HEK293 (cell line): Measurements from ENCODE around the gene RCC1.

ENCODE experiments used
- PRDM10 ChIP-seq: fragments of 450-650 bp; formaldehyde crosslinking; IDR thresholded peaks from 2 replicates; pipeline ENCODE4 v1.5.1; 2016; ENCODE audit warnings: missing biosample characterization, missing genetic modification characterization
- SP3 ChIP-seq: fragments of 450-650 bp; formaldehyde crosslinking; IDR thresholded peaks from 2 replicates; pipeline ENCODE4 v1.5.1; 2016; ENCODE audit warnings: missing biosample characterization, missing genetic modification characterization
- TSHZ1 ChIP-seq: fragments of 450-650 bp; formaldehyde crosslinking; IDR thresholded peaks from 2 replicates; pipeline ENCODE4 v1.5.1; 2016; ENCODE audit warnings: missing biosample characterization, missing genetic modification characterization, borderline replicate concordance
- ZBTB10 ChIP-seq: fragments of 450-650 bp; formaldehyde crosslinking; IDR thresholded peaks from 2 replicates; pipeline ENCODE4 v1.5.1; 2016; ENCODE audit warnings: missing biosample characterization, missing genetic modification characterization
- ZEB2 ChIP-seq: fragments of 450-650 bp; formaldehyde crosslinking; IDR thresholded peaks from 2 replicates; pipeline ENCODE4 v1.5.1; 2016; ENCODE audit warnings: missing biosample characterization, missing genetic modification characterization
- ZFP69B ChIP-seq: fragments of 450-650 bp; formaldehyde crosslinking; IDR thresholded peaks from 2 replicates; pipeline ENCODE4 v1.5.1; 2016; ENCODE audit warnings: missing biosample characterization, missing genetic modification characterization
- ZNF18 ChIP-seq: fragments of 450-650 bp; formaldehyde crosslinking; IDR thresholded peaks from 2 replicates; pipeline ENCODE4 v1.5.1; 2016; ENCODE audit warnings: missing biosample characterization, missing genetic modification characterization
- ZNF350 ChIP-seq: fragments of 450-650 bp; formaldehyde crosslinking; IDR thresholded peaks from 2 replicates; pipeline ENCODE4 v1.5.0; 2017; ENCODE audit warnings: missing biosample characterization, mild to moderate bottlenecking, missing genetic modification characterization
- ZNF366 ChIP-seq: fragments of 450-650 bp; formaldehyde crosslinking; conservative IDR thresholded peaks from 2 replicates; pipeline ENCODE4 v1.5.1; 2016; ENCODE audit warnings: missing biosample characterization, missing genetic modification characterization
- ZNF394 ChIP-seq: fragments of 450-650 bp; formaldehyde crosslinking; IDR thresholded peaks from 2 replicates; pipeline ENCODE4 v1.5.1; 2016; ENCODE audit warnings: missing biosample characterization, missing genetic modification characterization, mild to moderate bottlenecking, moderate library complexity, borderline replicate concordance
- ZNF48 ChIP-seq: fragments of 450-650 bp; formaldehyde crosslinking; IDR thresholded peaks from 2 replicates; pipeline ENCODE4 v1.5.1; 2016; ENCODE audit warnings: missing biosample characterization, missing genetic modification characterization
- ZNF571 ChIP-seq: fragments of 450-650 bp; formaldehyde crosslinking; IDR thresholded peaks from 2 replicates; pipeline ENCODE4 v1.5.0; 2017; ENCODE audit warnings: missing biosample characterization, missing genetic modification characterization
- ZNF629 ChIP-seq: fragments of 450-650 bp; formaldehyde crosslinking; IDR thresholded peaks from 2 replicates; pipeline ENCODE4 v1.5.1; 2017; ENCODE audit warnings: missing biosample characterization, missing genetic modification characterization
- ZNF677 ChIP-seq: fragments of 450-650 bp; IDR thresholded peaks from 2 replicates; pipeline ENCODE4 v1.5.0; 2018; ENCODE audit warnings: missing biosample characterization, mild to moderate bottlenecking, missing genetic modification characterization, moderate library complexity
- ZNF692 ChIP-seq: fragments of 450-650 bp; formaldehyde crosslinking; IDR thresholded peaks from 2 replicates; pipeline ENCODE4 v1.5.1; 2016; ENCODE audit warnings: missing biosample characterization, missing genetic modification characterization
- ZSCAN16 ChIP-seq: fragments of 450-650 bp; formaldehyde crosslinking; IDR thresholded peaks from 2 replicates; pipeline ENCODE4 v1.5.1; 2016; ENCODE audit warnings: missing biosample characterization, missing genetic modification characterization
- ZSCAN4 ChIP-seq: fragments of 450-650 bp; formaldehyde crosslinking; IDR thresholded peaks from 2 replicates; pipeline ENCODE4 v1.5.1; 2017; ENCODE audit warnings: missing biosample characterization, missing genetic modification characterization

Gene RCC1

GRCh38 chr1:28505406-28506187, at the start of gene RCC1 (continued):
- 0 out of 2 replicates have a peak, but pooled peaks have one; percentile 12 for TF ChIP-seq ZNF692 (tag by site-specific recombination)
- peak; percentile 69 for TF ChIP-seq PRDM10 (tag by site-specific recombination)
- no peak for TF ChIP-seq ZNF677
- peak; percentile 93 for TF ChIP-seq ZNF18
- TF ChIP-seq TSHZ1 (tag by site-specific recombination): no peak
- no peak for TF ChIP-seq ZNF350 (tag by site-specific recombination)
- no peak for TF ChIP-seq ZNF571 (tag by site-specific recombination)
- TF ChIP-seq ZNF366 (tag by site-specific recombination): 0 out of 2 replicates have a peak, but pooled peaks have one; percentile 35
- TF ChIP-seq ZNF48 (tag by site-specific recombination): no peak
- TF ChIP-seq ZSCAN16 (tag by site-specific recombination): no peak
- TF ChIP-seq ZSCAN4 (tag by site-specific recombination): no peak
- TF ChIP-seq ZFP69B: peak; percentile 39; the same call in 1 of the 2 replicates
- TF ChIP-seq ZBTB10 (tag by site-specific recombination): peak; percentile 31; the same call in 1 of the 2 replicates
- peak; percentile 76 for TF ChIP-seq SP3 (tag by site-specific recombination)
- TF ChIP-seq ZNF394 (tag by site-specific recombination): peak; percentile 56
- peak; percentile 87 for TF ChIP-seq ZEB2 (tag by site-specific recombination)
- 0 out of 2 replicates have a peak, but pooled peaks have one; percentile 14 for TF ChIP-seq ZNF629 (tag by site-specific recombination)
- TF ChIP-seq, all 188 proteins: peak for 46
